ENCODE data around the gene ADGRL3. TPM values are rescaled to one million over a fixed set of nuclear protein-coding genes. Genes with fewer than 3 reads are reported as not detected.

Gene ADGRL3
- total RNA-seq, 1 donor from 2014 or later = 31.3 TPM

DNA sequence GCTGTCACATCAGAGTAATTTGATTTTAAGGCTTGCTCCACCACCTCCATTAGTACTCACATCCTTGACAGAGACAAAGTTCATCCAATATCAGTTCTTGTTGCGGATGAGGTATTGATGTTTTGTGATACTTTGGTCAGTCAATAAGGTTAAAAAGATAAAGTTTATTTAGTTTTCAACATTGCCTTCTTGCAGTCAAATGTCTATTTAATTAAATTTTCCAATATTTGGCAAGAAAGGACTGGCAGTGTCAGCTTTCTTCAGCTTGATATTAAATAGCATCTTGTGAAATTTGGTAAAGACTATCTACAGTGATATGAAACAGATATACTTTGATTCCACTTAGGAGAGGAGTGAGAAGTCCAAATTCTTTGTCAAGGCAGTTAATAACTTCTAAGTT lies 493.4 kb downstream of the ADGRL3 start:
- no peaks in the 10 kb centered on the region for H3K4me1 ChIP-seq (ENCODE audit: insufficient read depth, low read length)
- H4K20me1 ChIP-seq (ENCODE audit: insufficient read depth, low read length) = no peaks in the 10 kb centered on the region
- H3K4me3 ChIP-seq (ENCODE audit: insufficient read depth, low read depth, low read length) = no peak overlapping the region
- no peaks in the 10 kb centered on the region for H3K27me3 Mint-ChIP-seq (ENCODE audit: low read depth, unreplicated experiment)
- FAIRE-seq (no peak), DNase-seq (ENCODE audit: low read depth) (no peak)
- no peaks in the 10 kb centered on the region for H3K9me3 ChIP-seq (ENCODE audit: insufficient read depth, low read depth, low read length)
- H3K36me3 Mint-ChIP-seq (ENCODE audit: low read depth, unreplicated experiment) = no peaks in the 10 kb centered on the region
- no peaks in the 10 kb centered on the region for H3K4me1 Mint-ChIP-seq (ENCODE audit: low read depth, unreplicated experiment)
- no peaks in the 10 kb centered on the region for H3K36me3 ChIP-seq (ENCODE audit: insufficient read depth, low read length)
- H3K27ac ChIP-seq (ENCODE audit: low read depth, low read length) = no peak overlapping the region
- no peak overlapping the region for H3K27ac Mint-ChIP-seq (ENCODE audit: unreplicated experiment)
- H3K4me2 ChIP-seq (ENCODE audit: low read length) = no peak overlapping the region
- no peak overlapping the region for H3K4me3 Mint-ChIP-seq (ENCODE audit: unreplicated experiment)
- no peaks in the 10 kb centered on the region for H3K79me2 ChIP-seq (ENCODE audit: insufficient read depth, low read length)
- H3K9me3 Mint-ChIP-seq (ENCODE audit: unreplicated experiment) = no peaks in the 10 kb centered on the region
- no peak overlapping the region for H3K9ac ChIP-seq (ENCODE audit: low read length)
- H2AFZ ChIP-seq (ENCODE audit: low read depth, low read length) = no peak overlapping the region
- TF ChIP-seq, protein P1, sequence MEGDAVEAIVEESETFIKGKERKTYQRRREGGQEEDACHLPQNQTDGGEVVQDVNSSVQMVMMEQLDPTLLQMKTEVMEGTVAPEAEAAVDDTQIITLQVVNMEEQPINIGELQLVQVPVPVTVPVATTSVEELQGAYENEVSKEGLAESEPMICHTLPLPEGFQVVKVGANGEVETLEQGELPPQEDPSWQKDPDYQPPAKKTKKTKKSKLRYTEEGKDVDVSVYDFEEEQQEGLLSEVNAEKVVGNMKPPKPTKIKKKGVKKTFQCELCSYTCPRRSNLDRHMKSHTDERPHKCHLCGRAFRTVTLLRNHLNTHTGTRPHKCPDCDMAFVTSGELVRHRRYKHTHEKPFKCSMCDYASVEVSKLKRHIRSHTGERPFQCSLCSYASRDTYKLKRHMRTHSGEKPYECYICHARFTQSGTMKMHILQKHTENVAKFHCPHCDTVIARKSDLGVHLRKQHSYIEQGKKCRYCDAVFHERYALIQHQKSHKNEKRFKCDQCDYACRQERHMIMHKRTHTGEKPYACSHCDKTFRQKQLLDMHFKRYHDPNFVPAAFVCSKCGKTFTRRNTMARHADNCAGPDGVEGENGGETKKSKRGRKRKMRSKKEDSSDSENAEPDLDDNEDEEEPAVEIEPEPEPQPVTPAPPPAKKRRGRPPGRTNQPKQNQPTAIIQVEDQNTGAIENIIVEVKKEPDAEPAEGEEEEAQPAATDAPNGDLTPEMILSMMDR (IDR thresholded peaks at IDR 0.05; ENCODE audit: insufficient read depth, low read depth, low read length) = no peak
- TF ChIP-seq EZH2 (IDR thresholded peaks at IDR 0.05; ENCODE audit: insufficient read depth, low read length) = no peak
- H3K27me3 ChIP-seq (ENCODE audit: insufficient read depth, low read length) = no peaks in the 10 kb centered on the region

DNA sequence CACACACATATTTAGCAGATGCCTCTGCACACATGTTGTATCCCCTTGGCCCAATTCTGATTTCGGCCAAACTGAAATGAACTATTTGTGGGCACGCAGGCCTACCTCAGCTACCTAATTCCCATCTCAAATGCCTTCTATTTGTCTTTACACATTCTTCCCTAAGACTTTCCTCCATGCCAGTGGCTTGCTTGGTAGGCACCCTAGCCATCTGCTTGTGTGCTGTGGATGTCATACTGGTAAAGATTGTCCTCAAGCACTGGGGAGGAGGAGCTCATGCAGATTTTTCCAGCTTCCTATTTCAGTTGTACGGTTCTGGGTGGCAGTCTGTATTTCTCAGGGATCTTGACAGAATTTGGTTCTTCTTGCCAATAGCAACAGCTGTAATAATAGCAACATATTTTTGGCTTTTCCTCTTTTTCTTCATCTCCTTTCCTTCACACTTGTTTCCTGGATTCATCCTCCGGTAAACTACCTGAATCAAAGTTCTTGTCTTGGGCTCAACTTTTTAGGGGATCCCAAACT lies 514.3 kb downstream of the ADGRL3 start:
- H4K20me1 ChIP-seq (ENCODE audit: insufficient read depth, low read length) = no peaks in the 10 kb centered on the region
- Mint-ChIP-seq H3K36me3 (ENCODE audit: low read depth, unreplicated experiment) (no peaks in the 10 kb centered on the region), H3K27me3 (ENCODE audit: low read depth, unreplicated experiment) (no peaks in the 10 kb centered on the region), H3K27ac (ENCODE audit: unreplicated experiment) (no peak overlapping the region), H3K4me3 (ENCODE audit: unreplicated experiment) (no peak overlapping the region), H3K4me1 (ENCODE audit: low read depth, unreplicated experiment) (no peaks in the 10 kb centered on the region), H3K9me3 (ENCODE audit: unreplicated experiment) (no peaks in the 10 kb centered on the region)
- H3K27ac ChIP-seq (ENCODE audit: low read depth, low read length) = no peak overlapping the region
- H3K4me1 ChIP-seq (ENCODE audit: insufficient read depth, low read length) = no peaks in the 10 kb centered on the region
- no peaks in the 10 kb centered on the region for H3K27me3 ChIP-seq (ENCODE audit: insufficient read depth, low read length)
- H3K36me3 ChIP-seq (ENCODE audit: insufficient read depth, low read length) = no peaks in the 10 kb centered on the region
- H3K9ac ChIP-seq (ENCODE audit: low read length) = no peak overlapping the region
- no peak overlapping the region for H2AFZ ChIP-seq (ENCODE audit: low read depth, low read length)
- no peaks in the 10 kb centered on the region for H3K79me2 ChIP-seq (ENCODE audit: insufficient read depth, low read length)
- H3K4me2 ChIP-seq (ENCODE audit: low read length) = no peak overlapping the region
- TF ChIP-seq EZH2 (IDR thresholded peaks at IDR 0.05; ENCODE audit: insufficient read depth, low read length) = no peak
- TF ChIP-seq, protein P1 (IDR thresholded peaks at IDR 0.05; ENCODE audit: insufficient read depth, low read depth, low read length) = no peak
- DNase-seq (ENCODE audit: low read depth) = no peak
- FAIRE-seq = no peak
- no peak overlapping the region for H3K4me3 ChIP-seq (ENCODE audit: insufficient read depth, low read depth, low read length)
- no peaks in the 10 kb centered on the region for H3K9me3 ChIP-seq (ENCODE audit: insufficient read depth, low read depth, low read length)

DNA sequence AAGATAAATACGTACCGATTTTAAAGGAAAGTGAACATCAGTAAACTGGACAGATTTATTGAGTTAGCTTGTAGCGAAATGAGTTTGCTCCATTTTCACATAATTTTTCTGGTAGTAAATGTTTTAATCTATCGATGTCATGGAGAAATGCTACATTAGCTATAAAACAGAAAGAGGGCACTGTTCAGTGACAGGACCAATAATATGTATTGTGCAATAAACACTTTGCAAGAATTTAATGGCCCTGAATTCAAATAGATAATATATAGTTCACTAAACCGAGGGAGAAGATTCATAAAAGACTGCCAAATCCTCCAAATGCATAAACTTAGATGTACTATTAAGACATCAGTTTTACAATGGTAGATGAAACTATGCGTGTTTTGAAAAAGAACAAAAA lies 516.3 kb downstream of the ADGRL3 start:
- H4K20me1 ChIP-seq (ENCODE audit: insufficient read depth, low read length) = no peaks in the 10 kb centered on the region
- no peak for FAIRE-seq

More for the DNA sequence above, 516.3 kb downstream of the ADGRL3 start:
- Histone ChIP-seq H3K4me2 (ENCODE audit: low read length) (no peak overlapping the region), H3K9me3 (ENCODE audit: insufficient read depth, low read depth, low read length) (no peaks in the 10 kb centered on the region), H3K36me3 (ENCODE audit: insufficient read depth, low read length) (no peaks in the 10 kb centered on the region), H3K27me3 (ENCODE audit: insufficient read depth, low read length) (no peaks in the 10 kb centered on the region), H3K79me2 (ENCODE audit: insufficient read depth, low read length) (no peaks in the 10 kb centered on the region), H3K4me3 (ENCODE audit: insufficient read depth, low read depth, low read length) (no peak overlapping the region), H2AFZ (ENCODE audit: low read depth, low read length) (no peak overlapping the region), H3K27ac (ENCODE audit: low read depth, low read length) (no peak overlapping the region), H3K4me1 (ENCODE audit: insufficient read depth, low read length) (no peaks in the 10 kb centered on the region), H3K9ac (ENCODE audit: low read length) (no peak overlapping the region)
- H3K27me3 Mint-ChIP-seq (ENCODE audit: low read depth, unreplicated experiment) = no peaks in the 10 kb centered on the region
- no peak overlapping the region for H3K4me3 Mint-ChIP-seq (ENCODE audit: unreplicated experiment)
- no peaks in the 10 kb centered on the region for H3K9me3 Mint-ChIP-seq (ENCODE audit: unreplicated experiment)
- no peak overlapping the region for H3K27ac Mint-ChIP-seq (ENCODE audit: unreplicated experiment)
- no peaks in the 10 kb centered on the region for H3K4me1 Mint-ChIP-seq (ENCODE audit: low read depth, unreplicated experiment)
- H3K36me3 Mint-ChIP-seq (ENCODE audit: low read depth, unreplicated experiment) = no peaks in the 10 kb centered on the region
- no peak for DNase-seq (ENCODE audit: low read depth)
- TF ChIP-seq, protein P1 (IDR thresholded peaks at IDR 0.05; ENCODE audit: insufficient read depth, low read depth, low read length) = no peak
- no peak for TF ChIP-seq EZH2 (IDR thresholded peaks at IDR 0.05; ENCODE audit: insufficient read depth, low read length)
